A549 treated with CpdA at 1 μM for 4 hours (cell line): Measurements from ENCODE around the gene MED10. TPM values are rescaled to one million over a fixed set of nuclear protein-coding genes. Genes with fewer than 3 reads are reported as not detected.

ENCODE experiments used
- total RNA-seq: library from RNA; stranded (reverse); fragments of 200-300 nt; extraction: Qiagen RNA extraction; gene quantifications from 5 replicates; pipeline ENCODE4 v1.2.3, GENCODE V29; 2022; ENCODE audit warnings: low read depth

MED10 gene, protein sequence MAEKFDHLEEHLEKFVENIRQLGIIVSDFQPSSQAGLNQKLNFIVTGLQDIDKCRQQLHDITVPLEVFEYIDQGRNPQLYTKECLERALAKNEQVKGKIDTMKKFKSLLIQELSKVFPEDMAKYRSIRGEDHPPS
- 73.5 to 79.2 TPM (median 78.4 TPM) in 5 replicates for total RNA-seq

GRCh38 chr5:6377905-6378765, at the start of gene MED10:
TSS of gene MED10 (minus strand) at chr5:6378547. CDS start at chr5:6378483, 64 bp downstream.

Other genes starting within 250 kb of the MED10 start
- 0.11 to 0.16 TPM (median 0.13 TPM) in 5 replicates for gene UBE2QL1, start 70.3 kb upstream of the MED10 start, total RNA-seq